ENCODE results near the gene MICU2.

The MICU2 gene

DNA sequence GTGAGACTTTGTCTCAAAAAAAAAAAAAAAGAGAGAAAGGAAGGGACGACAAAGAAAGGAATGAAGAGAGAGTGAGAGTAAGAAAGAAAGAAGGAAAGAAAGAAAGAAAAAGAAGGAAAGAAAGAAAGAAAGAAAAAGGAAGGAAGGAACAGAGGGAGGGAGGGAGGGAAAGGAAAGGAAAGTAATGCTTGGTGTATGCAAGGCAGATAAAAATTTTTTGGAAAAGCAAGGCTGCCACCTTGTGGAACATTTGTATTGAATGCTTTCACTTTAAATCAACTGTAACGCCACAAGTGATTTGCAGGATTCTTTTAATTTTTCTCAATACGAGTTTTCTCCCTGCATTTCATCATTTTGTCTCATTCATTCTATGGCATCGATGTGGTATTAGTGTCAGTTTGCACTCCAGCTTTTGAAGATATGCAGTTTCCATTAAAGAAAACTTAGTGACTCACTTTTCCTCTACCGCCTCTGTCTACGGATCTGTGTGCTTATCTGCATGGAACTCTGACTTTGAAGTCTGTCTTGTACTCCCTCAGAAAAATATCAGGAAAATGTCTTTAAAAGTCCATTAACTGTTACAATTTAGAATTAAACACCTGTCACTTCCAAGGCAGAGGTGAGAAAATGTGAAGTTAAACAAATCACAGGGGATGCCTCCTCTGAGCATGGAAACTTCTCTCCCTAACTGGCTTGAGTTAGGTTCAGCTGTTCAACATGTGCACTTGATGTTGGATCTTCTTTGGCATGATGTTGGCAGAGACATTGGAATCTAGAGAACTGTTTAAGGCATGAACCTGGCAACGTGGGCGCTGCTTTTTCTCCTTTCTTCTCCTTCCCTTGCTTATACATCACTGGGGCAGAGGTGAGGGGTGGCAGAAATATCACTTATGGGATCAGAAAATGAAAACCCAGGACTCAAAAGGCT lies 124.8 kb downstream of the MICU2 start:
- FAIRE-seq = peak; percentile 78

DNA sequence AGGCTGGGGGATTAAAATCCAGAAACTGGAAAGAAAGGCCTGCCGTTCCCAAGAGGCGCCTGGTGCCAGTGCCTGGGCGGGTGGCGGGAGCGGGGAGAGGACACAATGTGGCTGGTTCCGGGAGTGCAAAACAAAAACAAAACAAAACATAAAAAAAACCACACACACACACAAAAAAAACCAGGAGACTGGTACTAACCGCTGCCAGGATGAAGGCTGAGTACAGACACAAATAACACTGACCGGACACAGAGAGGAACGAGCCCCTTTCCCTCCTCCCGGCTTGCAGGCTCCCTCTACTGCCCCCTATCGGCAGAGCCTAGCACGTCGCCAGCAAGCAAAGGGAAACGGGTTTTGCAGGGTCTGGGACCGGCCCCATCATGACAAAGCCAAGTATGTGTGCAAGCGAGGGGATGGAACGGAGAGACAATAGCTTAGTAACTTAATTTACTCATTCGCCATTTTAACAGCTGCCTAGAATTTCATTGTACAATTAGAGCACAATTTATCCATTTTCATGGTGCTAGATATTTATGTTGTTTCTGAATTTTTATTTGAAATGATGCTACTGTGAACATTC lies 127.0 kb downstream of the MICU2 start:
- peak; percentile 62 for FAIRE-seq

GRCh38 chr13:21475115-21475514 lies 128.9 kb downstream of the MICU2 start:
- FAIRE-seq = no peak

DNA sequence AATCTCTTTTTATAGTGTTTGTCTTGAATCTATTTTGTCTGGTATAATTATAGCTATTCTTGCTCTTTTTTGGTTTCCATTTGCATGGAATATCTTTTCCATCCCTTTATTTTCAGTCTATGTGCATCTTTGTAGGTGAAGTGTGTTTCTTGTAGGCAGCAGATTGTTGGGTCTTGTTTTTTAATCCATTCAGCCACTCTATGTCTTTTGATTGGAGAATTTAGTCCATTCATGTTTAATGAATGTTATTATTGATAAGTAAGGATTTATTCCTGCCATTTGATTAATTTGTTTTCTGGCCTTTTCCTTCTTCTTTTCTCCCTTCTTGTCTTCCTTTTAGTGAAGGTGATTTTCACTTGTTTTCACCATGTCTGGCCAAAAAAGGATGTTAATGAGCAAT lies 133.2 kb downstream of the MICU2 start:
- no peak for FAIRE-seq

DNA sequence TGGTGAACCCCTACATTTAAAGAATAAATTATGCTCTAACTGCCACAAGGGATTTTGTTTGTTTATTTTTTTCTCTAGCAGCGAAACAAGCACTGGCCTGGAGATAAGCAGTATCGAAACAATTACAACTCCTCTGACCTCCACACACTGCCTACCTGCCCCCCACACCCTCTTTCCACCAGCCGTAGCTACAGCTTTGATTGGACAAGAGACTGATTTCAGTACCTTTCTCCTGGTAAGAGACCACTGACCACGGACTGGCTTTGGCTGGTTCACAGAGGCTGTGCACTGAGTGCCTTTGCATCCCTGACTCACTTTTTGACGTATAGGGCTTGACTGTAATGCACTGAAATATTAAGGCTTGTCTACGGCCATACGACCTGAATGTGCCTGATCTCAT lies 137.4 kb downstream of the MICU2 start:
- no peak for FAIRE-seq

GRCh38 chr13:21465710-21466160 lies 138.2 kb downstream of the MICU2 start:
- FAIRE-seq = no peak

DNA sequence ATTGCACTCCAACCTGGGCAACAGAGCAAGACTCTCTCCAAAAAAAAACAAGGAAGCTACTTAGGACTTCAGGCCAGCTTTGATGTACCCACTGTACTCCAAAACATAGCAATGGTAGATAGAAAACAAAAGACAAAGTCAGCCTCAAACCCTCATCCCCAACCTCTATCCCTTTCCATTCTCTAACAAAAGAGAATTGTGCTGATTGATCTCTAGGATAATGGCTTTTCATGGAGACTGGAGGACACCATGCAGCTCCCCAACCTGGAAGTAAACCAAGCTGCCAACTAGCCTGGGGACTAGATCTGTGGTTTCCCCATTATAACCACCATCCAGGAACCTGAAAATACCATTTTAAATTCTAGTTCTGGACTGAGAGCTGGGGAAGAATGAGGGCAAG lies 140.5 kb downstream of the MICU2 start:
- no peak for FAIRE-seq

GRCh38 chr13:21461131-21461530 lies 142.8 kb downstream of the MICU2 start:
- no peak for FAIRE-seq

DNA sequence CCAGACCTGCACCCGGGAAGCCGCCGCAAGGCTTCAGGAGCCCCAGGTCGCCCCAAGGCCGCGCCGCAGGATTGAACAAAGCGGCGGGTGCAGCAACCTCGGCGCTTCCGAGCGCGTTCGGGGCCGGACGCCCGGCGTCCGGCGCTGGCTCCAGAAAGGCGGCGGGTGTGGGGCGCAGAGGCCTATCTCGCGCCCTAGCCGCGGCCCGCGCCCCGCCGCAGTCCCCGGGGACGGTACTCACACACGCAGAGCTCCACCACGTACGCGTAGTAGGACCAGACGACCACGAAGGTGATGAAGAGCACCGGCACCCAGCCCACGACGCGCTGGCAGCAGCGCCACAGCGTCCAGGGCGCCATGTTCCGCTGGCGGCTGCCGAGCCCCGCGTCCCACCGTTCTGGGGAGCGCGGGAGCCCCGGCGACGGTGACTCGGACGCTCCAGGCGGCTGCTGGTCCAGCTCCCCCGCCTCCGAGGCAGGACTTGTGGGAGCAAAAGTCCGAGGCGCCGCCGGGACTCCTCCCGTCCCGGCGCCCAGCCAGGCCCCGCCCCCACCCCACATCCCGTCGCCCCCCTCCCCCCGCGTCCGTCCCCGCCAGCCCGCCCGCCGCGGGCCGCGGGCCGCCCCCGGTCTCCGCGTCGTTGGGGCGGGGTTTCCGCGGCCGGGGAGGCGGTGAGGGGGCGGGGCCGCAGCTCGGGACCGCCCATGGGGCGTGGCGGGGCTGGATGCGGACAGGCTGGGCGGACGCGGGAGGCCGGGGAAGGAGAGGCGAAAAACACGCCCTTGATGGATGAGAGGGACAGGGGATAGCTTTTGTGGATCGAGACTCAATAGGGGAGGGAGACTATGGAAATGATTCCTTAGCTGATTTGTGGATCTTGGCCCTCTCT lies 144.9 kb downstream of the MICU2 start, which contains the start of gene ZDHHC20:
TSS of gene ZDHHC20 (minus strand) at position 491 of the 889 bp plus-strand sequence. CDS start at position 359, 132 bp downstream.
- FAIRE-seq = no peak

GRCh38 chr13:21458451-21458812 lies 145.5 kb downstream of the MICU2 start:
- FAIRE-seq = no peak

- no peak for FAIRE-seq
Measured at GRCh38 chr13:21453387-21454081, 150.4 kb downstream of the MICU2 start.

GRCh38 chr13:21450936-21451335 lies 153.0 kb downstream of the MICU2 start:
- FAIRE-seq = no peak

DNA sequence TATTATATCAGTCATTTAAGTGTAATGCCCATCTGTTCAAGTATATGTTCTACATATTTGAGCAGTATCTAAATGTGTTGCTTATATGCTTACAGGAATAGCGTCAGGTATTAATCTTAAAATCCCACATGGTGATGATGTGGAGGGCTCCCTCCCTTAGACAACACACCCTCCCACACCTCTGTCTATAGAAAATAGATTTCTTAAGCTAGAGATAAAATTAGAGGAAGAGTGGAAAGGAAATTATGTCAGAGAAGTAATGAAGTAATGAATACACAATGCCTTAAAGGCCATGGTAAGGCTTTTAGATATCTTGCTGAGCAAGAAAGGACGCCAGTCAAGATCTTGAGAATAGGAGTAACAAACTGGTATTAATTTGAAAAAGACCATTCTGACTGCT lies 157.3 kb downstream of the MICU2 start:
- no peak for FAIRE-seq

GRCh38 chr13:21445759-21446158 lies 158.2 kb downstream of the MICU2 start:
- no peak for FAIRE-seq

DNA sequence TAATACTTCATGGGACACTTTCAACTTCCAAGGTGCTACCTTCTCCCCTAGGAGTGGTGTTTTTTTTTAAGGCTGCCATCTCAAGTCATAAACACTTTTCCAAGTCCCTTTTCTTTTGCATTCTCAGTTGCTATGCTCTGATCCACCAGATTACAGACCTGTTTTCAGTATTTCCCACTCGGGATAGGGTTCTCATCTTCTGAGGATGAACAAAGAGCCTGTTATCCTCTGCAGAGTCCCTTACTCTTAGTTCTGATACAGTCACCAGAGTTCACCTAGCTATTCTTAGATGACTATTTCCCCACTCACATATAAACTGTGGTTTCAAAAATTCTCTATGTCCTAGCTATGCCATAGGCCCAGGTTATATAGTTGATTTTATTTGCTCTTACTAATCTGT lies 160.8 kb downstream of the MICU2 start:
- FAIRE-seq = no peak
